WTC11 (cell line): Measurements from ENCODE around the gene ASIC2. TPM values are rescaled to one million over a fixed set of nuclear protein-coding genes. Genes with fewer than 3 reads are reported as not detected.

ENCODE experiments used
- ATAC-seq: fragments of 200-7000 bp; cut with Tn5 transposase; 2 replicates; pipeline ENCODE4 v1.10.0; 2021; ENCODE audit warnings: mild to moderate bottlenecking, moderate library complexity
- CTCF ChIA-PET: fragments of 300-600 bp; sonication (Branson Sonifier 250); formaldehyde crosslinking; loops from one replicate; lab custom pipeline; 2021; ENCODE audit warnings: antibody characterized with exemption; lab: Charles Lee
- POLR2A ChIA-PET: fragments of 350-600 bp; sonication (Branson Sonifier 250); formaldehyde crosslinking; loops from one replicate; lab custom pipeline; 2021; ENCODE audit warnings: antibody characterized with exemption; lab: Charles Lee
- DNase-seq: peaks from one replicate; pipeline ENCODE4 v3.0.0; 2021; ENCODE audit warnings: low spot score
- H3K27ac Mint-ChIP-seq: 2 replicates; pipeline ENCODE4 v1.8.0; 2021; ENCODE audit warnings: mixed read lengths
- H3K27me3 Mint-ChIP-seq: 2 replicates; pipeline ENCODE4 v1.8.0; 2021; ENCODE audit warnings: low read depth, mild to moderate bottlenecking, moderate library complexity, mixed read lengths
- H3K36me3 Mint-ChIP-seq: 2 replicates; pipeline ENCODE4 v1.8.0; 2021; ENCODE audit warnings: mixed read lengths
- H3K4me1 Mint-ChIP-seq: 2 replicates; pipeline ENCODE4 v1.8.0; 2022; ENCODE audit warnings: mixed read lengths
- H3K4me3 Mint-ChIP-seq: 2 replicates; pipeline ENCODE4 v1.8.0; 2021; ENCODE audit warnings: mild to moderate bottlenecking, moderate library complexity, mixed read lengths
- H3K9me3 Mint-ChIP-seq: 2 replicates; pipeline ENCODE4 v1.8.0; 2021; ENCODE audit warnings: mixed read lengths
- E2F1 ChIP-seq: sonication (generic); formaldehyde crosslinking; IDR thresholded peaks from 2 replicates; pipeline ENCODE4 v1.8.0; 2022; ENCODE audit warnings: mild to moderate bottlenecking, missing genetic modification reagents
- ERG ChIP-seq: fragments of 250-450 bp; sonication (Bioruptor Pico); IDR thresholded peaks from 2 replicates; pipeline ENCODE4 v1.8.0; 2021; ENCODE audit warnings: mild to moderate bottlenecking
- GRHL2 ChIP-seq: fragments of 250-450 bp; sonication (Bioruptor Pico); IDR thresholded peaks from 2 replicates; pipeline ENCODE4 v1.8.0; 2022; ENCODE audit warnings: mild to moderate bottlenecking, moderate library complexity; ENCODE audit not compliant: insufficient replicate concordance, severe bottlenecking
- HMGA2 ChIP-seq: fragments of 250-450 bp; sonication (Bioruptor Pico); IDR thresholded peaks from 2 replicates; pipeline ENCODE4 v1.4.0; 2021; ENCODE audit warnings: mild to moderate bottlenecking, moderate library complexity
- MYBL2 ChIP-seq: sonication (generic); formaldehyde crosslinking; IDR thresholded peaks from 2 replicates; pipeline ENCODE4 v1.8.1; 2023; ENCODE audit warnings: mild to moderate bottlenecking, moderate library complexity, missing genetic modification reagents
- NFATC4 ChIP-seq: fragments of 250-450 bp; sonication (Bioruptor Pico); IDR thresholded peaks from 2 replicates; pipeline ENCODE4 v1.9.0; 2021; ENCODE audit warnings: mild to moderate bottlenecking
- NR3C1 ChIP-seq: sonication (generic); formaldehyde crosslinking; conservative IDR thresholded peaks from 2 replicates; pipeline ENCODE4 v1.8.1; 2023; ENCODE audit warnings: low read depth, mild to moderate bottlenecking, missing genetic modification reagents
- RORB ChIP-seq: fragments of 250-450 bp; sonication (Bioruptor Pico); IDR thresholded peaks from 2 replicates; pipeline ENCODE4 v1.9.0; 2021; ENCODE audit warnings: mild to moderate bottlenecking
- SMAD3 ChIP-seq: sonication (generic); formaldehyde crosslinking; IDR thresholded peaks from 2 replicates; pipeline ENCODE4 v1.8.0; 2022; ENCODE audit warnings: missing genetic modification reagents, mild to moderate bottlenecking, borderline replicate concordance
- SMAD4 ChIP-seq: sonication (generic); formaldehyde crosslinking; IDR thresholded peaks from 2 replicates; pipeline ENCODE4 v1.8.0; 2022; ENCODE audit warnings: mild to moderate bottlenecking, missing genetic modification reagents
- SP1 ChIP-seq: sonication (generic); formaldehyde crosslinking; conservative IDR thresholded peaks from 2 replicates; pipeline ENCODE4 v1.8.1; 2022; ENCODE audit warnings: missing genetic modification reagents
- ZNF138 ChIP-seq: sonication (generic); formaldehyde crosslinking; conservative IDR thresholded peaks from 2 replicates; pipeline ENCODE4 v1.8.1; 2022; ENCODE audit warnings: mild to moderate bottlenecking, moderate library complexity, missing genetic modification reagents
- ZNF232 ChIP-seq: sonication (generic); formaldehyde crosslinking; IDR thresholded peaks from 2 replicates; pipeline ENCODE4 v1.8.0; 2022; ENCODE audit warnings: mild to moderate bottlenecking, missing genetic modification reagents
- ZNF317 ChIP-seq: sonication (generic); formaldehyde crosslinking; IDR thresholded peaks from 2 replicates; pipeline ENCODE4 v1.8.1; 2023; ENCODE audit warnings: low read depth, mild to moderate bottlenecking, moderate library complexity, missing genetic modification reagents, borderline replicate concordance
- ZNF532 ChIP-seq: fragments of 250-450 bp; sonication (Bioruptor Pico); IDR thresholded peaks from 2 replicates; pipeline ENCODE4 v1.9.0; 2021; ENCODE audit warnings: mild to moderate bottlenecking, borderline replicate concordance
- total RNA-seq: library from RNA; stranded (reverse); gene quantifications from 3 replicates; pipeline ENCODE4 v1.2.3, GENCODE V29; 2021
- TF ChIP-seq, protein P1 (sequence below): sonication (generic); formaldehyde crosslinking; IDR thresholded peaks from 2 replicates; pipeline ENCODE4 v1.8.0; 2023; ENCODE audit warnings: missing genetic modification reagents
- TF ChIP-seq, protein P2 (sequence below): sonication (generic); formaldehyde crosslinking; IDR thresholded peaks from 2 replicates; pipeline ENCODE4 v1.8.1; 2023; ENCODE audit warnings: mild to moderate bottlenecking, missing genetic modification reagents

ASIC2 gene
- total RNA-seq, 1 experiment from 2014 or later, result 2.7 TPM

DNA sequence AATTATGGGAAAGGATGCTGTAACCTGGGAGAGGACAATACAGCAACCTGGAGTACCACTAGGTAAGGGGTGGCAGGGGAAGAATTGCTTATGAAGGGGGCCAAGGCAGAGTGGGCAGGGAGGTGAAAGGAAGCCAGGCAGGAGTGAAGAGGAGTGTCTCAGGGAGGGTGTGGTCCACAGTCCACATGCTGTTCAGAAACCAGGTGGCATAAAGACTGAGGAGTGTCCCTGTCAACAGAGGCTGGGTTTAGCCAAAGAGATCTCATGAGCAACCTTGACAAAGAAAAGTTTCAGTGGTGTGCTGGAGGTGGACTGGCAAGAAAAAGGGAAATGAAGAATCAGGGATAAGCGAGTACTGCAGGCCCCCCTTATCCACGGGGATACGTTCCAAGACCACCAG lies 213.0 kb downstream of the ASIC2 start:
- Mint-ChIP-seq H3K36me3 (no peaks in the 10 kb centered on the region), H3K27me3 (peaks cover 16% of the 10 kb centered on the region)

DNA sequence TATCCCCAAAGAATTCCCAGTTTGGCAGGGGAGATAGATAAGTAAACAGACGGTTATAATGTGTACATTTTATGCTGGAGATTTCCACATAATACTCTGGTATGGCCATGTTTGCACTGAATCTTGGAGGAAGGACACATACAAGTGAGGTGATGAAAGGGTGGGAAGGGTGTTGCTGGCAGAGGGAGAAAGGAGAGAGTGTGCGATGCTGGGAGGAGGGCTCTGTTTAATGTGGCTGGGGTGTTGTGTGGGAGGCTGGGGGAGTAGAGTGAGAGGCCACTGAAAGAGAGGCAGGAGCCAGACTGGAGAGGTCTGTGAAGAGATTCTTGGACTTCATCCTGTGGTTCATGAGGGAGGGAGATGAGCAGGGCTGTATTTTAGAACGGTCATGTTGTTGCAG lies 213.9 kb downstream of the ASIC2 start:
- no peak for ATAC-seq
- H3K4me1 Mint-ChIP-seq, result no peaks in the 10 kb centered on the region
- H3K9me3 Mint-ChIP-seq, result no peaks in the 10 kb centered on the region
- H3K27me3 Mint-ChIP-seq, result peaks cover 20% of the 10 kb centered on the region
- POLR2A ChIA-PET, result no interaction called here
- no peak for DNase-seq
- TF ChIP-seq ZNF317 (CRISPR knock-in tag), result no peak
- TF ChIP-seq, protein P1, sequence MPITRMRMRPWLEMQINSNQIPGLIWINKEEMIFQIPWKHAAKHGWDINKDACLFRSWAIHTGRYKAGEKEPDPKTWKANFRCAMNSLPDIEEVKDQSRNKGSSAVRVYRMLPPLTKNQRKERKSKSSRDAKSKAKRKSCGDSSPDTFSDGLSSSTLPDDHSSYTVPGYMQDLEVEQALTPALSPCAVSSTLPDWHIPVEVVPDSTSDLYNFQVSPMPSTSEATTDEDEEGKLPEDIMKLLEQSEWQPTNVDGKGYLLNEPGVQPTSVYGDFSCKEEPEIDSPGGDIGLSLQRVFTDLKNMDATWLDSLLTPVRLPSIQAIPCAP (CRISPR knock-in tag), result no peak
- TF ChIP-seq NFATC4 (CRISPR knock-in tag), result no peak
- no peak for TF ChIP-seq ZNF138 (CRISPR knock-in tag)
- TF ChIP-seq HMGA2 (CRISPR knock-in tag), result no peak
- TF ChIP-seq E2F1, result no peak
- TF ChIP-seq, all 79 proteins: peak for 0
- H3K36me3 Mint-ChIP-seq, result no peaks in the 10 kb centered on the region
- H3K27ac Mint-ChIP-seq, result no peak overlapping the region
- CTCF ChIA-PET, result no interaction called here
- H3K4me3 Mint-ChIP-seq, result no peak overlapping the region

More for the DNA sequence above, 213.0 kb downstream of the ASIC2 start:
- CTCF ChIA-PET, result no interaction called here
- no peak for TF ChIP-seq NR3C1 (CRISPR knock-in tag)
- no peak for TF ChIP-seq GRHL2
- TF ChIP-seq ERG, result no peak
- TF ChIP-seq SMAD3 (CRISPR knock-in tag), result no peak
- no peak for TF ChIP-seq RORB (CRISPR knock-in tag)
- no peak for TF ChIP-seq SP1 (CRISPR knock-in tag)
- Mint-ChIP-seq H3K4me1 (no peaks in the 10 kb centered on the region), H3K27ac (no peak overlapping the region), H3K4me3 (no peak overlapping the region), H3K9me3 (no peaks in the 10 kb centered on the region)
- POLR2A ChIA-PET, result no interaction called here
- DNase-seq, result no peak
- ATAC-seq, result no peak

GRCh38 chr17:33076979-33077378 lies 216.1 kb downstream of the ASIC2 start:
- H3K9me3 Mint-ChIP-seq, result no peaks in the 10 kb centered on the region
- ATAC-seq (no peak), DNase-seq (no peak)
- no peaks in the 10 kb centered on the region for H3K36me3 Mint-ChIP-seq
- H3K4me3 Mint-ChIP-seq, result no peak overlapping the region
- peaks cover 20% of the 10 kb centered on the region for H3K27me3 Mint-ChIP-seq
- TF ChIP-seq ZNF532 (no peak), ZNF232 (CRISPR knock-in tag) (no peak), MYBL2 (CRISPR knock-in tag) (no peak), SMAD4 (CRISPR knock-in tag) (no peak)
- TF ChIP-seq, protein P2, sequence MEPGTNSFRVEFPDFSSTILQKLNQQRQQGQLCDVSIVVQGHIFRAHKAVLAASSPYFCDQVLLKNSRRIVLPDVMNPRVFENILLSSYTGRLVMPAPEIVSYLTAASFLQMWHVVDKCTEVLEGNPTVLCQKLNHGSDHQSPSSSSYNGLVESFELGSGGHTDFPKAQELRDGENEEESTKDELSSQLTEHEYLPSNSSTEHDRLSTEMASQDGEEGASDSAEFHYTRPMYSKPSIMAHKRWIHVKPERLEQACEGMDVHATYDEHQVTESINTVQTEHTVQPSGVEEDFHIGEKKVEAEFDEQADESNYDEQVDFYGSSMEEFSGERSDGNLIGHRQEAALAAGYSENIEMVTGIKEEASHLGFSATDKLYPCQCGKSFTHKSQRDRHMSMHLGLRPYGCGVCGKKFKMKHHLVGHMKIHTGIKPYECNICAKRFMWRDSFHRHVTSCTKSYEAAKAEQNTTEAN, result no peak
- ChIA-PET POLR2A (no interaction called here), CTCF (no interaction called here)
- H3K4me1 Mint-ChIP-seq, result peaks cover 2% of the 10 kb centered on the region; the same call in 1 of the 2 replicates
- no peak overlapping the region for H3K27ac Mint-ChIP-seq
